NCI-H1436 treated with DMSO at 0.1 percent for 48 hours (cell line): ENCODE data around the gene POLR2E.

Experiments
- DNase-seq: peaks from one replicate; lab custom pipeline; 2025; lab: John Stamatoyannopoulos, UW

POLR2E gene

GRCh38 chr19:1094655-1094977, 559 bp downstream of the POLR2E start:
- DNase-seq, result no peak

- no peak for DNase-seq
These were observed 1.2 kb downstream of the POLR2E start for GRCh38 chr19:1093811-1094553.

- no peak for DNase-seq
These were observed 1.8 kb downstream of the POLR2E start for GRCh38 chr19:1093330-1093729.

DNA sequence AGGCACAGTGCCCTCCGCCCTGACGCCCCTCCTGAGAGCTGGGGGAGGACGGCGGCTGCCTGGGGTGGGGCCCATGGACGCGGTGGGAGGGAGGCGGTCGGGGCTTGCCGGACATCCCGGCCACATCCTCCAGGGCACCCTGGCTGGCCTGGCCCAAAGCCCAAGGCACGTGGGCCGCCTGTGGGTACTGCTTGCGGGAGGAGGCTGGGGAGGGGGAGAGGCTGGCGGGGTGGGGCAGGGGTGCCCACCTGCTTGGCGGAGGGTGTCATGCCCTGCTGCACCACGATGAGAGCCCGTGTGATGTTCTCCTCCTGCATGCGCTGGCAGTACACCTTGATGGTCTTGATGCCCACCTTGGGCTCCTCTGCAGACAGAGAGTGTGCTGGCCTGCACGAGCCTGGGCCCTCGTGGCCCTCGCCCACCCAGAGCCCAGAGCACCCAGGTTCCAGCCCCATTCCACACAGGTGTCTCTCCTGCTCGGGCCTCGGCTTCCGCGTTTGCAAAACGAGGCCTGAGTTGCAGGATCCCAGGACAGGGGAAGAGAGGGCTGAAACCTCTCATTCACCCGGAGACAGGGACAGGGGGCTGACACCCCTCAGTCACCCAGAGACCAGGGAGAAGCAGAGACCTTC, 3.5 kb downstream of the POLR2E start:
- DNase-seq, result no peak

DNA sequence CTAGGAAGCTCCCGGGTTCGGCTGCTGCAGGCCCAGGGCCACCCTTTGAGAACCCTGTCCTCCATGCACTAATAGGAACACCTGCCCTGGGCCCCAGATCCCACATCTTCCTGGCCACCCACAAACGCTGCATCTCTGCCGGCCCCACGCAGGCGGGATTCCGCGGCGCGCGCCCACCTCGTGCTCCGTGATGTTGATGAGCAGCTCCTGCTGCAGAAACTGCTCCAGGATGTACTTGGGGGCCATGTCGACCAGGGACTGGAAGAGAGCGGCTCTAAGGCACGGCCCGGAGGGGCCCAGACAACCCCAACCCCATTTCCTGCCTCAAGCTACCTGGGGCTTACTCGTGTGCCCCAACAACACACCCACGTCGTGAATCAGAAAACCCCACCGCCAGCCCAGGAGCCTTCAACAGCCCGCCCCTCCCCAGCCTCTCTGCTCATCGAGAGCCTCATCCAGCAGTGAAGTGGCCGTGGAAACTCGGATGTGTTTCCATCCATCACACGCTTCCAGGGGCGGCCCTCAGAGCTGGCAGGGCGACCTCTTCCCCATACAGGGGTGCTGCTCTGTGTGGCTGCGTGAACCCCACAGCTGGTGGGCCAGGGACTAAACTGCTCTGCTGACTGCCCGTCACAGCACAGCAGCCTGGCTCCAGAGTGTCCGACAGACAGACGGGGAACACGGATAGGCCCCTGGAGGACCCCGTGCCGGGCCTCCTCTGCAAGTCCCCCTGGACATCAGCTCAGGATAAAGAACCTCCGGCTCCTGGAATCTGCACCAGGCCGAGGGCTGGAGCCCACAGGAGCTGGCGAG, 4.2 kb downstream of the POLR2E start:
- no peak for DNase-seq

- no peak for DNase-seq
These were observed 5.3 kb downstream of the POLR2E start for GRCh38 chr19:1089891-1090290.

DNA sequence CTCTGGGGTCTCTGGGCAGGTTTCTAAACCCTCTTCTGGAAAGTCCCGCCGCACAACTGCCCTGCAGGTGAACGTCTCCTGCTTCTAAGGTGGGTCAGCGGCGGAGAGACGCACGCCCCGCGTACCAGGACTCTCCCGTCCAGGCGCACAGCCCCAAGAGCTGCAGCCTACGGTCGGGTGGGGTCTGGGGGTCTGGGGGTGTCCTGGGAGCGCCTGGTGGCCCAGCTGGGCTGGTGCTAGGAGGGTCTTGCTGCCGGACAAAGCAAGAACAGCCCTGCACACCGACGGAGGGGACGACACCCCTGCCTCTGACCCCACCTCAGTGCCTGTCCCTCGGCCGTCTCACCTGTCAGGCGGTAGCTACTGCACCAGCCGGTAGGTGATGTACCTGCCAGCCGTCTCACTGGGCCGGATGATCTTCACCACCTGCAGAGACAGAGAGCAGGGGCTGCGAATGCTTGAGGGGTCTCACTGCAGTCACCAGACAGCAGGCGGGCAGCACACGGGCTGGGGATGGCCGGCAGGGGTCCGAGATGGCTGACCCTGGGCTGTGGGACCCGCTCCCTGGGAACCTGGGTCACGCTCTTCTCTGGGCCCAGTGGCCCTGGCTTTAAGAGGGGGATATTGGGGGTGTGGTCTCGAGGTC, 5.9 kb downstream of the POLR2E start:
- no peak for DNase-seq

DNA sequence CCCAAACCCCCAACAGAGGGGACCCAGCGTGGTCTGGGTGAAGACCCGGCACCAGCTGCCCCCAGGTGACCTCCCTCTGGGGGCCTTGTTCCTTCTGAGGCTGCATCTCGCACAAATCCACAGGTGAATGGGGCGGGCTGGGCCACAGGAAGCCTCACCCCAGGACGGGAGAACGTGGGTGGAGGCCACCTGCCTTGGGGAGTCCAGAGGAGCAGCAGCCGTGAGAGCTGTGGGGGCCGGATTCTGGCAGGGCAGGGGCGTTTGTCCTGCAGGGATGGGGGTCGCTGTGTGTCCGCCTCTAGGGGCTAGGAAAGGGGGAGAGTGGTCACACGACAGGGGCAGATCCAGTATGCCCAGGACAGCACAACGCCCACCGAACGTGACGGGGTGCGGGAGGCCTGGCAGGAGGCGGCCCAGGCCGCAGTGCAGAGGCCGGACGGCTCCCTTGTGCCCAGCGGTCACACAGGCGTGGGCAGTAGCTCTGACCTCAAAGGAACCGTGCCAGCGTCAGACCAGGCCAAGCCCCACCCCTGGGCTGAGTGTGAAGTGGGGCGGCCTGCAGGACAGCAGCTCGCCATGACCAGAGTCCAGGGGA, 6.7 kb downstream of the POLR2E start:
- no peak for DNase-seq

GRCh38 chr19:1087813-1088415, 7.3 kb downstream of the POLR2E start:
- DNase-seq, result no peak

DNA sequence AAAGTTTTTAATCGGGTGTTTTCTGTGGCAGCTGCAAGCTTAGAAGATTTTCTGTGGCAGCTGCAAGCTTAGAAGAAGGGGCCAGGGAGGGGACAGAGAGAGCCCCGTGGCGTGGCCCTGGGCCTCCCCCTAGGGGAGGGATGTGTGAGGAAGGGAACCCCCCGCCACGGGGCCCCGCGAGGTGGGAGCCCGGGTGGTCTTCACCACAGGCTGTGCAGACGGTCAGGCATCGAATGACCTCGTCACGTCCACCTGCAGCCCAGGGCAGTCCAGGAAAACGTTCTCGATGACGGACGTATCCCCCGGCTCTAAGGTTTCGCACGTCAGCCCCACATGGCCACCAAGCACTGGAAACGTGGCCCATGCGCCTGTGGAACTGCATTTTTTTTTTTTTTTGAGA, 8.6 kb downstream of the POLR2E start:
- DNase-seq, result no peak

- no peak for DNase-seq
These were observed 9.3 kb downstream of the POLR2E start for GRCh38 chr19:1085676-1086442.

- no peak for DNase-seq
These were observed 10.0 kb downstream of the POLR2E start for GRCh38 chr19:1085053-1085658.

GRCh38 chr19:1084024-1084868, 10.9 kb downstream of the POLR2E start:
- no peak for DNase-seq

- no peak for DNase-seq
These were observed 12.0 kb downstream of the POLR2E start for GRCh38 chr19:1082928-1083816.

GRCh38 chr19:1082165-1082927, 12.8 kb downstream of the POLR2E start:
- DNase-seq, result peak; percentile 67

DNA sequence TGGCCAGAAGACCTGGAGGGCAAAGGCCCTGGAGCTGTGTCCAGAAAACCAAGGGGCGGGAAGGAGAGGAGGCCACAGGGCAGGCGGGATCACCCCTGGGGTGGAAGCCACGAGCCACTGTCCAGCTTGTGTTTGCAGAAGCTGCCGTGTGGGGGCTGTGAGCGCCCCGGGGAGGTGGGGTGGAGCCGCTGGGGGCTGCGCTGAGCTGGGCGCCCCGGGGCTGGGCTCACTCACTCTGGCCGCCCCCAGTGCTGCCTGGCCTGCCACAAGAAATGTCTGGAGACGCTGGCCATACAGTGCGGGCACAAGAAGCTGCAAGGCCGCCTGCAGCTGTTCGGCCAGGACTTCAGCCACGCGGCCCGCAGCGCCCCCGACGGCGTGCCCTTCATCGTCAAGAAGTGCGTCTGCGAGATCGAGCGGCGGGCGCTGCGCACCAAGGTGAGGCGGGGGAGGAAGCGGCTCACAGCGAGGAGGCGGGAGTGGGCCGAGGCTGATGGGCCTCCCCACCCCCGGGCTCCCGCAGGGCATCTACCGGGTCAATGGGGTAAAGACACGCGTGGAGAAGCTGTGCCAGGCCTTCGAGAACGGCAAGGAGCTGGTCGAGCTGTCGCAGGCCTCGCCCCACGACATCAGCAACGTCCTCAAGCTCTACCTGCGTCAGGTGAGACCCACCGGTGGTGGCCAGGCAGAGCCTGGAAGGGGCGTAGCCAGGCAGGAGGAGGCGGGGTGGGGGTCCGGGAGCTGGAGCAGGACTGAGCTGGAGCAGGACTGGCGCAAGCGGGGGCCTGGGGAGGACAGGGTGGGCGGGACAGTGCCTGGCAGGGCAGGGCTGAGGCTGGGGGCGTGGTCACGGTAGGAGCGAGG, 13.6 kb downstream of the POLR2E start:
- no peak for DNase-seq
